Measurements from ENCODE around the gene FAF2.
"Not testable (repeated sequence)": the region's sequence is repeated elsewhere in the genome, so short reads cannot be mapped to it uniquely, and the experiment has no call there.

Gene FAF2

GRCh38 chr5:176447978-176448608 is at the start of gene FAF2:
TSS of gene FAF2 (plus strand) at chr5:176448385. CDS start at chr5:176448408, 23 bp downstream.
- peak; percentile 98 for DNase-seq

DNA sequence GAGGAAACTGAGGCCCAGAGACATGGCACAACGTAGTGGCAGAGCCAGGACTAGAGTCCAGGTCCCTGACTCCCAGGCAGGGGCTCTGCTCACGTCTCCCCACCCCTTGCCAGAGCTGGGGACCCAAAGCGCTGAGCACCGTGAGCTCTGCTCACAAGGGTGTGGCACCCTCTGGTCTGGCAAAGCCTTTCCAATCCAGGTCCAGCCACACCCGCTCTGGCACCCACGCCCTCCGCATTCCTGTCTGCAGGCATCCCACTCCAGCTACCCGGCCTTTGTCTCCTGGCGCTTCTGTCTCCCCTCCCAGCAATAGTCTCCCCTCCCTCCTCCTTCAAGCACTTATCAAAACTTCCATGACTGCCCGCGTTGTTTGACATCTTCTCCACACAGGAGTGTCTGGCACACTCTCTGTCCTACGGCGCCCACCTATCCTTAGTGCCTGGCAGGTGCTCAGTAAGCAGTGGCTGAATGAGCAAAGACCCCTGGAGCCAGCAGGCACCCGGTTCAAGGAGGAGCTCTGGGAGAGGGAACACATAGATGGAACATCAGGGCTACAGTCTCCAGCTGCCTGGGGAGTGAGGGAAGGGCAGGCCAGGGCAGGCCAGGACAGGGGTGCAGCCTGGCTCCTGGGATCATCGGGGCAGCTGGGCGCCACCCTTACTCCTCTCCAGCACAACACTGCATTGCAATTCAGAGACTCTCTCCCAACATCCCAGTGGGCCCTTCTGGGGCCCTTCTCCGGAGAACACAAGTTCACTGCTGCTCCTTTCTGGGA is 47.6 kb upstream of the FAF2 start:
- no peak for DNase-seq

GRCh38 chr5:176401281-176402205 is 46.6 kb upstream of the FAF2 start:
- no peak for DNase-seq

DNA sequence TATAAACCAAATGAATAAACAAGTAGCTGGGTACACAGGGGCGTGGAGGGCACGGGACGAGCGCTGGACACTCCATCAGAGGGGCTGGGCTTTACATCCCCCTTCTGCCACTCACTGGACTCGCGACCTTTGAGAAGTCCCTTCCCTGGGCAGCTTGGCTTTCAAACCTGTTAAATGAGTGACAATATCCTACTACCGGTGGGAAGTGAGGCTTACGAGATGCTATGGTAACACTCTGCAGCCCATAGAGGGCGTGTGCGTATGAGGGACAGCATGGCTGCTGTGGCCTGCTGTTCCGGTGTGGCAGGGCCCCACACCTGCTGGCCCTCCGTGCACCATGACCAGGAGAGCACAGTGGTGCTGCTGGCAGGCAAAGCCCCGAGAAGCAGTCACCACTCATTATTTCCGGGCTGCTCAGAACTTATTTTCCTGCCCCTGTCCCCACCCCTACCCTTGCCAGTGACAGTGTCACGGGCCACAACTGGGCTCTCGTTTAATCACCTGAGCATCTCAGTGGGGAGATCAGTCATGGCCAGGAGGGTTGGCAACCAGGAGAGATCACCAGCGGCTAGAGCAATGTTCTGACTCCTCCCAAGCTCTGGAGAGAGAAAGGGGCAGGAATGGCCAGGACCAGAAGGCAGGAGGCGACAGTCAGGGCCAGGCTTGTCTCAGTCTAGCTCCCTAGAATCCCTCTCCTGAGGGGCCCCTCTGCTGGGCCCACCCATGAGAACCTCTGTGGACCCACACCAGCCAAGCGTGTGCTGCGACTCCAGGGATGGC is 42.3 kb upstream of the FAF2 start:
- no peak for DNase-seq

DNA sequence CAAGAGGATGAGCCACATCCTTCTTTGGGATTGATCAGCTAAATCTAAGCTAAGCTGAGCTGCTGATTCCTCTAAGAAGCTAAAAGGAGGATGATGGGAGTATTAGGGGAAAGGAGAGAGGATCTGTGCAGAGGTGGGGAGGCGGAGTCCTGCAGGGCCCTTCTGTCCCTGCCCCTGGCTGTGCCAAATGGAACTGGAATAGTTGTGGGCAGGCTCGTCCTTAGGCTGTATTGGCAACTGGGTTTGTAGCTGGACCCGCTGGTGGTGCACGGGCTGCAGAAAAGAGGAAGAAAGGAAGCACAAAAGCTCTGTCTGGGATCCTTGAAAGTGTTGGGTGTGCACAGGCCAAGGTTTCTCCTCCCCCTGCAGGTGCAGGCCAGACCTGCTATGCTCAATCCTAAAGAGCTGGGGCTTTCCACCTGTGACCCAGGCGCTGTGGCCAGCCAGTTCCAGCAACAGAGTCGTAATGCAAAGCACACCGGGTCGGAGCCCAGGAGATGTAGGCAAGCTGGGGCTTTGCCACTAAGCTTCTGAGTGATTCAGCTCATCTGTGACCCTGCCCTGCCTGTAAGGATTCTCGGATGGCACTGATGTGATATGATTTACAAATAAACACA is 41.6 kb upstream of the FAF2 start:
- no peak for DNase-seq

DNA sequence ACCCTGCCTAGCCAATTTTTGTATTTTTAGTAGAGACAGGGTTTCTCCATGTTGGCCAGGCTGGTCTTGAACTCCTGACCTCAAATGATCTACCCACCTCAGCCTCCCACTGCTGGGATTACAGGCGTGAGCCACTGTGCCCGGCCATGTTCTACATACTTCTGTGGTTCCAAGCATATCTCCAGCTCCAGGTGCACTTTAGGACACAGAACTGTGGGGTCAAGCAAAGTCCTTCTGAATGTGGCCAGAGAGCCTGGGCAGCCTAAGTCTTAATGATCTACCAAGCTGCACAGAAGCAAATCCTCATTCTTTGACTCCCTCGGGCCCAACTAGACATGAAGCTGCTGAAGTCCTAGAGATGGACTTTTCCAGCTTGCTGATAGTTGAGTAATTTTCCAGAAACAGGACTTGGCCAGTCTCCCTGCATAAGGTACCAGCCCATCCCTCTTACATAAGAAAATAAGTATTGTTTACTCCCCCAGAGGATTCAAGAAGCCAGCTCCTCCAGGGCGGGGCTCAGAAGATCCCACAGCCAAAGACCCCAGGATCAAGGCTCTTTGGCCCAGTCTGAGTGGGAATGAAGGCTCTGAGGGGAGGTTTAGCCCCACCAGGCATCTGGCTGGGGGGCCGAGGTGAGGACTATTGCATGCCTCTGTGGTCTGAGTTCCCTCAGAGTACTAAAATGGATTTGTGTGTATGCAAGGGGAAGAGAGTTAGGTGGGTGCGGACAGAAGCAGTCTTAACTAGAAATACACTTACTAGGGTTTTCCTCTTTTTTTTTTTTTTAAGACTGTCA is 40.5 kb upstream of the FAF2 start:
- DNase-seq = no peak

DNA sequence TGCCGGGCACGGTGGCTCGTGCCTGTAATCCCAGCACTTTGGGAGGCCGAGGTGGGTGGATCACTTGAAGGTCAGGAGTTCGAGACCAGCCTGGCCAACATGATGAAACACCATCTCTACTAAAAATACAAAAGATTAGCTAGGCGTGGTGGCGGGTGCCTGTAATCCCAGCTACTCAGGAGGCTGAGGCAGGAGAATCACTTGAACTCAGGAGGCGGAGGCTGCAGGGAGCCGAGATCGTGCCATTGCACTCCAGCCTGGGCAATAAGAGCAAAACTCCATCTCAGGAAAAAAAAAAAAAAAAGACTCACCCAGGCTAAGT is 40.0 kb upstream of the FAF2 start:
- DNase-seq = not testable (repeated sequence)

GRCh38 chr5:176408590-176408989 is 39.6 kb upstream of the FAF2 start:
- DNase-seq = no peak

GRCh38 chr5:176409765-176410164 is 38.4 kb upstream of the FAF2 start:
- no peak for DNase-seq

DNA sequence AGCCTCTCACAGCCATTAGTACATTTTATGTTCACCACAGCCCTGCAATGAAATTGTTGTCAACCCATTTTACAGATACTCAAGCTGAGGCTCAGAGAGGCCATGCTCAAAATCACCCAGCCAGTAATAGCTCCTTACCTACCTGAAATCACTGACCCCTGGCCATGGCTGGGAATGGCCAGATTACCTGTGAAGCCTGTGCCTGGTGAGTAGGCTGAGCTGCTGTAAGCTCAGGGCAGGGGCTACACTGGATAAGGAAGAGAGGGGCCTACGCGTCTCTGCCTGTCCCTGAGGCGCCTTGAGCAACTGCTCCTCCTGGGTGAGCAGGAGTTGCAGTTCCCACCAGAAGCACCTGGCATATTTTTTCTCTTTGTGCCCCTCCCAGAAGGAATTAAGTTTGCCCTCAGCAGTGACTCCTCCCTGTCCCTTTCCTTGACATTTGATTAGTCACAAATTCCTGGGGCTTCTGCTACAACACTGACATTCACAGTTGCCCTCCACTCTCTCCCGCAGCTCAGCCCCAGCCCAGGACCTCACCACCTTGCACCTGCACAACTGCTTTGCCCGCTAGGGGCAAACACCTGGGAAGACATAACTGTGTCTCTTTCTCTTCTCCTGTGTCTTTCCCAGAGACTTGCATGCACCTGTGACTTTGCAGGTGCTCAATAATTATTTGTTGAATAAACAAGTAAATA is 37.6 kb upstream of the FAF2 start:
- DNase-seq = no peak

DNA sequence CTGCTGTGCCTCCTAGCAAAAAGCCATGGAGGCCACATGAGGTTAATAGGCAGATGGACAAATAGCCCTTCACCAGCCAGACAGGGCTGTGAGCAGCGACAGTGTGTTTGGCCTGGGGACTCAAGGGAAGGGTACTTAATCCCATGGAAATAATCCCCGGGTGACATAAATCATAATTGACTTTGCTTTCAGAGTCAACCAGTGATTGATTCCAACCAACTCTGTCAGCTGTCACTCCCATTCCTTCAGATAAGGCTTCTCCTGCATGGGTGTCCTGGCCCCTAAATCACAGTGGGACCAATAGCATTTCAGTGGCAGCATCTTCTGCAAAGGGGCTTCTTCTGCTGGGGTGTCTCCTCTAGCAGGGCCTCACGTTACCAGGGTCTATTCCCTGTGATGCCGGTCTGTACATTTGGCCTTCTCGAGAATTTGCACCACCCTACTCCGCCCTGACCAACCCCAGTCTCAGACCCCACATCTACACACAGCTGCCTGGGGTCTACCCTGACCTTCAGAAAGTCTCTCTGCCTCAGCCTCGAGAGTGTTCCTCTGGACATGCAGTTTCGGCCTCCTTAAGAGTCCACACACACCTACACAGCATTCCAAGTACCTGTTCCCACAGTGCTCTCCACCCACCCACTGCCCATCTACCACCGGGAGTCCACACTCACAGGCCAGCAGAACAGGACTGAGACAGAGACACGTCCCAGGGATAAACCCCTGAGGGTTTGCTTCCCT is 35.5 kb upstream of the FAF2 start:
- DNase-seq = no peak

GRCh38 chr5:176413255-176413565 is 35.0 kb upstream of the FAF2 start:
- DNase-seq = no peak

DNA sequence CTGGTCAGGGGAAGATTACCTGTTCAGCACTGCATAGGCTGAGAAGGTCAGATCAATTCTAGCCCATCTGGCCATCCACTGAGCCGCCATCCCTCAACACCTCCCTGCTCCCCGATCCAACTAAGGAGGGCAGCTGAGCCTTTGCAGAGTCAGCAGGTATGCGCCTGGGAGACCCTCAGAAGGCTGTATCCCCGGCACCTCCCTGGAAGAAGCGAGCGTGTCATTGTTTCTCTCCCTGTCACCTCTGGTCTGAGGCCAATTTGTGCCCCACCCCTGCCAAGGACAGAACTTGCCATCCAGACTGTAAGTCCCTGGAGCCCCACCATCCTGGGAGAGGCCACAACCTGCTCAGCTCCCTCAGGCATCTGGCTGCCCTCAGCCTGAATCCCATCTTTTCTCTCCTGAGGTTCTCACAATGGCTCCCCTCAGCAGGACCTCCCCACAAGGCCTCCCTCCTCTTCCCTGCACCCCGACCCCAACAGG is 34.4 kb upstream of the FAF2 start:
- no peak for DNase-seq

DNA sequence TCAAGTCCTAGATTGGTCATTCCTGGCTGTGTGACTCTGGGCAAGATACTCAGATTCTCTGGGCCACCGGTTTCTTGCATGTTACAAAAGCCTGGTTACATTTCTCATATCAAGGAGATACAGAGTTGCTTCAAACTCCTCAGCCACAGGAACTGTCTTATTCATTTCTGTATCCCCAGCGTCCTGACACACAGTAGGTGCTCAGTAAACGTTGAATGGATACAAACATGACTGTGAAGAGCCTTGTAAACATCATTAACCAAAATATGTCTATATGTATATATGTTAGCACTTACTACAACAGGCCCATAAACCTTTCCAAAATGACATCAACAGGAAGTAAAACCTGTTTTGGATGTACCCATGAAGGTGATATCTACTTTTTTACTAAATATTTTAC is 33.5 kb upstream of the FAF2 start:
- no peak for DNase-seq

GRCh38 chr5:176415240-176415951 is 32.8 kb upstream of the FAF2 start:
- DNase-seq = peak; percentile 12

GRCh38 chr5:176415952-176416924 is 31.9 kb upstream of the FAF2 start, which contains the start of gene CLTB:
TSS of gene CLTB (minus strand) at chr5:176416539. CDS start at chr5:176416363, 176 bp downstream.
- DNase-seq = peak; percentile 92

- no peak for DNase-seq
Measured at GRCh38 chr5:176416965-176417364, 31.2 kb upstream of the FAF2 start.

DNA sequence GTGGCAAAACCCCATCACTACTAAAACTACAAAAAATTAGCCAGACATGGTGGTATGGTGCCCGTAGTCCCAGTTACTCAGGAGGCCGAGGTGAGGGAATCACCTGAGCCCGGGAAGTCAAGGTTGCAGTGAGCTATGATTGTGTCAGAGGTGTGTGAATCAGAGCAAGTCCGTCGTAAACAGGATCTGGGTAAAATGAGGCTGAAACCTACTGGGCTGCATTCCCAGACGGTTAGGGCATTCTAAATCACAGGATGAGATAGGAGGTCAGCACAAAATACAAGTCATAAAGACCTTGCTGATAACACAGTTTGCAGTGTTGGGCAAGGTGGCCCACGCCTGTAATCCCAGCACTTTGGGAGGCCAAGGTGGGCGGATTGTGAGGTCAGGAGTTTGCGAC is 29.9 kb upstream of the FAF2 start:
- no peak for DNase-seq

All from activated CD4-positive, alpha-beta T cell treated with anti-CD3 and anti-CD28 coated beads for 48 hours (primary cell).